Activated CD4-positive, alpha-beta T cell treated with anti-CD3 and anti-CD28 coated beads, Interleukin-2, amount 10 ng/mL, durations not matched to agents 7 days and 5 days (primary cell): ENCODE data around the gene MTOR. TPM values are rescaled to one million over a fixed set of nuclear protein-coding genes. Genes with fewer than 3 reads are reported as not detected.
"Not testable (repeated sequence)": the region's sequence is repeated elsewhere in the genome, so short reads cannot be mapped to it uniquely, and the experiment has no call there.

ENCODE experiments used
- CTCF ChIA-PET: fragments of 350-600 bp; sonication (Branson Sonifier 250); formaldehyde crosslinking; loops from one replicate; lab custom pipeline; 2021; ENCODE audit warnings: antibody characterized with exemption; lab: Charles Lee
- POLR2A ChIA-PET: fragments of 350-600 bp; sonication (Branson Sonifier 250); formaldehyde crosslinking; loops from one replicate; lab custom pipeline; 2021; ENCODE audit warnings: antibody characterized with exemption; lab: Charles Lee
- DNase-seq: peaks from one replicate; pipeline ENCODE4 v3.0.0-alpha.2; 2020
- H3K27ac Mint-ChIP-seq: one replicate; pipeline ENCODE4 v1.8.0; 2021; ENCODE audit warnings: mild to moderate bottlenecking, moderate library complexity, mixed read lengths
- H3K27me3 Mint-ChIP-seq: one replicate; pipeline ENCODE4 v1.8.0; 2021; ENCODE audit warnings: mixed read lengths
- H3K36me3 Mint-ChIP-seq: one replicate; pipeline ENCODE4 v1.8.0; 2021; ENCODE audit warnings: low read depth, mixed read lengths
- H3K4me1 Mint-ChIP-seq: one replicate; pipeline ENCODE4 v1.8.0; 2021; ENCODE audit warnings: mixed read lengths
- H3K4me3 Mint-ChIP-seq: one replicate; pipeline ENCODE4 v1.8.0; 2021; ENCODE audit warnings: mild to moderate bottlenecking, moderate library complexity, mixed read lengths
- H3K9me3 Mint-ChIP-seq: one replicate; pipeline ENCODE4 v1.8.0; 2021; ENCODE audit warnings: mixed read lengths
- total RNA-seq, 2 experiments: library from RNA; stranded (reverse); gene quantifications; one replicate each; pipeline ENCODE4 v1.2.3, GENCODE V29; 2021

MTOR gene
- total RNA-seq, 2 experiments from 2014 or later: 49.2 to 57.2 TPM

DNA sequence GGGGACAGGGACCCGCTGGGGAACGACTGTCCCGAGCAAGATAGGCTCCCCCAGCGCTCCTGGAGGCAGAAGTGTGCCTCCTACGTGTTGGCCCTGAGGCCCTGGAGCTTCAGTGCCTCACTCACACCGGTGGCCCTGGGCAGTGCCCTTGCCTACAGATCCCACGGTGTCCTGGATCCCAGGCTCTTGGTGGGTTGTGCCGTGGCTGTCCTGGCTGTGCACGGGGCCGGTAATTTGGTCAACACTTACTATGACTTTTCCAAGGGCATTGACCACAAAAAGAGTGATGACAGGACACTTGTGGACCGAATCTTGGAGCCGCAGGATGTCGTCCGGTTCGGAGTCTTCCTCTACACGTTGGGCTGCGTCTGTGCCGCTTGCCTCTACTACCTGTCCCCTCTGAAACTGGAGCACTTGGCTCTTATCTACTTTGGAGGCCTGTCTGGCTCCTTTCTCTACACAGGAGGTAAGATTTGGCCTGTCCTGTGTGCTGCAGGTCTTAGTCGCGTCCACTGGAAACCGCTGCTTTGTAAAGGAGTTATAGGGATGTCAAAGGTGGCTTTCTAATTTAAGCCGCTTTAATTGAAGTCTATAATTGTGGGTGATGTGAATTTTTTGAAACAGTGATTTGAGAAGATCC is 11.4 kb upstream of the MTOR start:
- H3K36me3 Mint-ChIP-seq: peaks cover 38% of the 10 kb centered on the region
- no peaks in the 10 kb centered on the region for H3K27me3 Mint-ChIP-seq
- CTCF ChIA-PET: interaction anchor here (1.2 kb wide), 2 partner anchors 11 to 19 kb away, joined by 3 to 4 read pairs; partner anchors contain the start of gene MTOR
- H3K9me3 Mint-ChIP-seq: no peaks in the 10 kb centered on the region
- DNase-seq: no peak
- H3K27ac Mint-ChIP-seq: peak overlapping the region; percentile 88
- H3K4me3 Mint-ChIP-seq: peak overlapping the region; percentile 82
- POLR2A ChIA-PET: interaction anchor here (0.6 kb wide), 1 partner anchor 19 kb away, joined by 4 read pairs; no protein-coding TSS in a partner anchor
- peaks cover 32% of the 10 kb centered on the region for H3K4me1 Mint-ChIP-seq

DNA sequence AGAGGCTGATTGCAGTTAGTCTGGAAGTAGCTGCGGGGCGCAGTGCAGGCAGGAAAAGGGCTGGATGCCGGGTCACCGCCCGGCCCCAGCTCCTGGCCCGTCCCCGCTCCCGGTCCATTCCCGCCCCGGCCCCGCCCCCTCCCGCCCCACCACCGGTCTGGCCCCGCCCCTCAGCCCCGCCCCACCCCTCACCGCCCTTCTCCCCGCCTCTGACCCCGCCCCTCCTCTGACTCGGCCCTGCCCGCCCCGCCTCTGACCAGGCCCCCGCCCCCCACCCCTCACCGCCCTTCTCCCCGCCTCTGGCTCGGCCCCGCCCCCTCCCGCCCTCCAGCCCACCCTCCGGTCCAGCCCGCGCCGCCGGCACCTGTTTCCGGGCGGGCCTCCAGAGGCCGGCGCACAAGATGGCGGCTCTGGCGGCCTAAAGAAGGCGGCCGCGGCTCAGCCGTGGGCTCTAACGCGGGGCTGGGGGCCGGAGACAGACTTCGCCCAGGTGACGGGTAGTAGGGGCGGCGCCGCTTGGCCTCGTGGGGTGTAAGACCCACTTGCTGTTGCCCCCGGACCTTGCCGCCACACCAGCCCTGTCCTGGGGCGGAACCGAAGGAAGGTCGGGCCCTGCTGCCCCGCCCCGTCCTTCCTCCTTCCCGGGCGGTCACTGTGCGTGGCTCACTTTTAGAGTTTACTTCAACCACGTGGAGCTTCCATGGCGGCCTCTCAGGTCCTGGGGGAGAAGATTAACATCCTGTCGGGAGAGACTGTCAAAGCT is 10.7 kb upstream of the MTOR start, which contains the start of gene UBIAD1:
TSS of gene UBIAD1 (plus strand) at position 367 of the 763 bp plus-strand sequence. CDS start at position 701, 334 bp downstream.
- ChIA-PET POLR2A (interaction anchor here (0.6 kb wide), 3 partner anchors 10 to 746 kb away, joined by 3 to 10 read pairs (median 4); partner anchors contain the start of genes MIIP and MTOR), CTCF (interaction anchor here (1.2 kb wide), 2 partner anchors 11 to 18 kb away, joined by 3 to 4 read pairs; partner anchors contain the start of gene MTOR)
- Mint-ChIP-seq H3K27me3 (no peaks in the 10 kb centered on the region), H3K4me1 (peaks cover 26% of the 10 kb centered on the region), H3K36me3 (peaks cover 31% of the 10 kb centered on the region), H3K27ac (peak within 1 kb of the TSS; percentile 88), H3K9me3 (no peaks in the 10 kb centered on the region), H3K4me3 (peak within 1 kb of the TSS; percentile 82)
- peak; percentile 87 for DNase-seq

DNA sequence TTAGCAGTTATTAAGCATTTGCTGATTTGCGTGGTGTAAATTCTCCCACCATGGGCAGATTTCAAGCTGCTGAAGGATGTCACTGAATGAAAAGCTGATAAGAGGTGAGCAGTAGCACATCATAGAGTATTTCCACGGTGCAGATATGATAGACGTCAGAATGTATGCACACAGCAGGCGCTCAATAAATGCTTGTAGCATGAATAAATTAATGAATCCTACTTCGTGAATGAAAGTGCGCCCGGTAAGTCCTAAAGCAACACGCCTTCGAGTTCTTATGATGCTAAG is 10.1 kb upstream of the MTOR start:
- no peaks in the 10 kb centered on the region for H3K27me3 Mint-ChIP-seq
- ChIA-PET POLR2A (interaction anchor here (0.6 kb wide), 2 partner anchors 10 to 747 kb away, joined by 3 to 10 read pairs; partner anchors contain the start of genes MIIP and MTOR), CTCF (interaction anchor here (1.2 kb wide), 2 partner anchors 10 to 18 kb away, joined by 3 to 4 read pairs; partner anchors contain the start of gene MTOR)
- peak overlapping the region; percentile 60 for H3K27ac Mint-ChIP-seq
- peaks cover 22% of the 10 kb centered on the region for H3K4me1 Mint-ChIP-seq
- no peaks in the 10 kb centered on the region for H3K9me3 Mint-ChIP-seq
- H3K4me3 Mint-ChIP-seq: peak overlapping the region; percentile 59
- peaks cover 27% of the 10 kb centered on the region for H3K36me3 Mint-ChIP-seq
- no peak for DNase-seq

DNA sequence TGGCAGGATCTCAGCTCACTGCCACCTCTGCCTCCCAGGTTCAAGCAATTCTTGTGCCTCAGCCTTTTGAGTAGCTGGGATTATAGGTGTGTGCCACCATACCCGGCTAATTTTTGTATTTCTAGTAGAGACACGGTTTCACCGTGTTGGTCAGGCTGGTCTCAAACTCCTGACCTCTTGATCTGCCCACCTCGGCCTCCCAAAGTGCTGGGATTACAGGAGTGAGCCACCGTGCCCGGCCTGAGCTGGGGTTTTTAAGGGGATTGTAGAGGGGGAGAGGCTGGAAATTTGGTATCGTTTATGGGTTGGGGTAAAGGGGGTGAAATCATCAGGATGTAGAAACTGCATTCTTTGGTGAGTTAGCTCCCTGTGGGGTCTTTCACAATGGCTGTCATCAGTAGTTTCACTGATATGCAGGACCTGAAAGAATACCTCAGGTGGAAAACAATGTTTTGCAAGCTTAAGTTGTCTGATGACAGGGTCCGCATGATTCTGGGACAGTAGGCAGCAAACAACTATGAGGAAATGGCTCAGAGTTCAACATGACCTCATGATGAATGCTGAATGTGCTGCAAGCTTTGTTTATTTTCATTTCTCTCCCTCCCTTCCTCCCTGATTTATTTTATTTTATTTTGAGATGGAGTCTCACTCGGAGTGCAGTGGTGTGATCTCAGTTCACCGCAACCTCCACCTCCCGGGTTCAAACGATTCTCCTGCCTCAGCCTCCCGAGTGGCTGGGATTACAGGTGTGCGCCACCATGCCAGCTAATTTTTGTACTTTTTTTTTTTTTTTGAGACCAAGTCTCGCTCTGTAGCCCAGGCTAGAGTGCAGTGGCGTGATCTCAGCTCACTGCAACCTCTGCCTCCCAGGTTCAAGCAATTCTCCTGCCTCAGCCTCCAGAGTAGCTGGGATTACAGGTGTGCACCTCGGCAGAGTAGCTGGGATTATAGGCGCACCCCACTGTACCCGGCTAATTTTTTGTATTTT is 5.3 kb upstream of the MTOR start:
- H3K36me3 Mint-ChIP-seq, H3K9me3 Mint-ChIP-seq, H3K27ac Mint-ChIP-seq, POLR2A ChIA-PET, H3K27me3 Mint-ChIP-seq, DNase-seq, H3K4me3 Mint-ChIP-seq: not testable (repeated sequence)
- CTCF ChIA-PET: interaction anchor here (0.6 to 1.6 kb wide), 3 partner anchors 11 to 41 kb away, joined by 4 to 8 read pairs (median 4); no protein-coding TSS in a partner anchor
- H3K4me1 Mint-ChIP-seq: peaks cover 13% of the 10 kb centered on the region

DNA sequence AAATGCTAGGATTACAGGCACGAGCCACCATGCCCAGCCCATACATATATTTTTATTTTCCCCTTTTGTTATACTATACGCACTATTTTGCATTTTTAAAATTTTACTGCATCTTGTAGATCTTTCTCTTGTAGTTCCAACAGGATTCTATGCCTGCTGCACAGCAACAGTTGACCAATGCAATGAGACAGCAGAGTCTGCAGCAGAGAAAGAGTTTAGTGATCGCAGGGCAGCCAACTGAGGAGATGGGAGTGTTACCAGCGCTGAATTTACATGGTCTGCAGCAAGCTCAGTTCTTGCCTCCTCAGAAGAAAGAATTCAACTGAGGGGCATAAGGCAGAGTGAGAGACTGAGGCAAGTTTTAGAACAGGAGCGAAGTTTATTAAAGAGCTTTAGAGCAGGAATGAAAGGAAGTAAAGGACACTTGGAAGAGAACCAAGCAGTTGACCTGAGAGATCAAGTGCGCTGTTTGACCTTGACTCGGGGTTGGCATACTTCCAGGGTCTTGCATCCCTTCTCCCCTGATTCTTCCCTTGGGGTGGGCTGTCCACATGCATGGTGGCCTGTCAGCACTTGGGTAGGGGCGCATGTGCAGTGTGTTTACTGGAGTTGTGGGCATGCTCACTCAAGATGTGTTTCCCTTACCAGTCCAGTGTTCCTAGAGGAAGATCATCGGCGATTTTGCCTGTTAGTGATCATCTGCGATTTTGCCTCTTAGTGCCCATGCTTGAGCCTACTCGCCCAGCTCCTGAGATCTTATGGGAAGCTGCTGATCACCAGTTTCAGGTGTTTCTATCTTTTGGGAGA is 4.1 kb upstream of the MTOR start:
- Mint-ChIP-seq H3K4me1 (peaks cover 12% of the 10 kb centered on the region), H3K36me3 (no peaks in the 10 kb centered on the region), H3K27me3 (no peaks in the 10 kb centered on the region), H3K4me3 (no peak overlapping the region), H3K9me3 (no peaks in the 10 kb centered on the region), H3K27ac (no peak overlapping the region)
- DNase-seq: no peak
- POLR2A ChIA-PET: no interaction called here
- CTCF ChIA-PET: interaction anchor here (0.6 to 1.6 kb wide), 3 partner anchors 12 to 57 kb away, joined by 3 to 4 read pairs (median 3); no protein-coding TSS in a partner anchor

DNA sequence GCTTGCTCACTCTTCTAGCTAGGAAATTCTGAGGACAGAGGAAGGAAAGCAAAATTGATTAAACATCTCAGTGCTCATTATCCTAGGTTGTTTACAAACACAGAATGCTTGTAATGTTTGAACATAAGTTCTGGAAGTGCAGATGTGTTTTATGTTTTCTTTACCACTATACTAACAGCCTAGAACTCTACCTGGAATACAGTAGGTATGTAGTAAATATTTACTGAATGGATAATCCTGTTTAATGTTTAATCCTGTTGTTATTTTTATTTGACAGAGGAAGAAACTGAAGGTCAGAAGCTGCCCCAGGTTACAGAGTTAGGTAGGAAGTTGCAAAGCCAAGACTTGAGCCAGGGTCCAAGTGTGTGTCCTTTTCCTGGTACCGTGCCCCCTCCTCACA is 6.1 kb downstream of the MTOR start:
- Mint-ChIP-seq H3K4me1 (peaks cover under 1% of the 10 kb centered on the region), H3K27ac (no peak overlapping the region), H3K27me3 (no peaks in the 10 kb centered on the region), H3K36me3 (peaks cover 54% of the 10 kb centered on the region), H3K4me3 (no peak overlapping the region), H3K9me3 (no peaks in the 10 kb centered on the region)
- ChIA-PET POLR2A (no interaction called here), CTCF (no interaction called here)
- DNase-seq: no peak

DNA sequence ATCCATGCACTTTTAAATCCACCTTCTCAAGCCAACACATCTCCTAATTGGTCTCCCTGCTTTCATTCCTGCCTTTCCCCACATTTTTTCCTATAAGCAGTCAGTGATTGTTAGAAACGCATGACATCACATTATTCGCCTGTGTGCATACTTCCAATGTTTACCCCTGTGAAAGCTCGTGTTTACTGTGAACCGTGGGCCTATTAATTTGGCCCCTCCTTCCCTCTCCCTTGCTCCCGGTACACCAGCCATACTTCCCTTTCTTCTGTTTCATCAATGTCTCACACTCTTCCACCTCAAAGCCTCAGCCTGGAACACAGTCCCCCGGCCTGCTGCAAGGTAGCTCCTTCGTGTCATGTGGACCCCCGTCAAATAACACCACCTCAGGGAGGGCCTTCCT is 9.1 kb downstream of the MTOR start:
- Mint-ChIP-seq H3K4me3 (no peak overlapping the region), H3K27ac (no peak overlapping the region), H3K27me3 (no peaks in the 10 kb centered on the region), H3K4me1 (no peaks in the 10 kb centered on the region), H3K36me3 (peaks cover 56% of the 10 kb centered on the region), H3K9me3 (no peaks in the 10 kb centered on the region)
- CTCF ChIA-PET: interaction anchor here (0.9 to 2.0 kb wide), 3 partner anchors 9 to 216 kb away, joined by 3 to 10 read pairs (median 5); partner anchors contain the start of gene MTOR
- DNase-seq: no peak
- POLR2A ChIA-PET: no interaction called here

DNA sequence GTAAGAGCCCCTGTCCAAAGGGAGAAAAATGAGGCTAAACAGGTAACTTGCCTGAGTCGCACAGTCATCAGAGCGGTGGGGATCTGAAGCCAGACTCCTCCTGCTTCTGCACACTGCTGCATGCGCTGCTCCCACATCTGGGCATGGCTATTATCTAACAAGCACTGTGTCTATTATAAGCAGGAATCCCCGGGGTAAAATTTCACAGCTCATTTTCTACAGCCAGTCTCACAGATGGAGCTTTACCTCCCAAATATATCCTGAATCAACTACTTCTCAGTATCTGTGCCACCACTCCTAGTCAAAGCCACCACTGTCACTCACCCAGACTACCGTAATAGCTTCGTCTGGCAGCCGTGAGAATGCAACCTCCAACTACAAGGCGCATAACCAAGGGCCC is 9.8 kb downstream of the MTOR start:
- Mint-ChIP-seq H3K36me3 (peaks cover 53% of the 10 kb centered on the region), H3K4me1 (no peaks in the 10 kb centered on the region), H3K4me3 (no peak overlapping the region), H3K27me3 (no peaks in the 10 kb centered on the region), H3K27ac (no peak overlapping the region), H3K9me3 (no peaks in the 10 kb centered on the region)
- DNase-seq: no peak
- ChIA-PET CTCF (interaction anchor here (0.9 kb wide), 1 partner anchor 215 kb away, joined by 3 read pairs; no protein-coding TSS in a partner anchor), POLR2A (no interaction called here)

DNA sequence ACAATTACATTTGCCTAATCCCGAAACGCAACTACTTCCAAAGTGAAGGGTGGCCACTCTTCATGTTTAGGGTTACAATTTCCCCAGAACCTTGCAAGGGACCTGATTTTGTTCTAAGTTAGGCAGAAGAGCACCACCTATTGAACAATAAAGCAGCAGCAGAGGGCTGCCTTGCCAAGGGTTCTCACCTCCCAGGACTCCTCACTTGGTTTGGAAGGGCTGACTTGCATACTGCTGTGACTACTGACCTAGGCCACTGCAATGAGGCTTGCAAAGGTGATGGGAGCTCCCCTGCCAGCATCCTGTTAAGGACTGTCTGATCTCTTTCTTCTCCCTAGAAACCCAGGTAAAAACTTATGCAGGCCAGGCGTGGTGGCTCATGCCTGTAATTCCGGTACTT is 14.2 kb downstream of the MTOR start:
- ChIA-PET CTCF (no interaction called here), POLR2A (no interaction called here)

DNA sequence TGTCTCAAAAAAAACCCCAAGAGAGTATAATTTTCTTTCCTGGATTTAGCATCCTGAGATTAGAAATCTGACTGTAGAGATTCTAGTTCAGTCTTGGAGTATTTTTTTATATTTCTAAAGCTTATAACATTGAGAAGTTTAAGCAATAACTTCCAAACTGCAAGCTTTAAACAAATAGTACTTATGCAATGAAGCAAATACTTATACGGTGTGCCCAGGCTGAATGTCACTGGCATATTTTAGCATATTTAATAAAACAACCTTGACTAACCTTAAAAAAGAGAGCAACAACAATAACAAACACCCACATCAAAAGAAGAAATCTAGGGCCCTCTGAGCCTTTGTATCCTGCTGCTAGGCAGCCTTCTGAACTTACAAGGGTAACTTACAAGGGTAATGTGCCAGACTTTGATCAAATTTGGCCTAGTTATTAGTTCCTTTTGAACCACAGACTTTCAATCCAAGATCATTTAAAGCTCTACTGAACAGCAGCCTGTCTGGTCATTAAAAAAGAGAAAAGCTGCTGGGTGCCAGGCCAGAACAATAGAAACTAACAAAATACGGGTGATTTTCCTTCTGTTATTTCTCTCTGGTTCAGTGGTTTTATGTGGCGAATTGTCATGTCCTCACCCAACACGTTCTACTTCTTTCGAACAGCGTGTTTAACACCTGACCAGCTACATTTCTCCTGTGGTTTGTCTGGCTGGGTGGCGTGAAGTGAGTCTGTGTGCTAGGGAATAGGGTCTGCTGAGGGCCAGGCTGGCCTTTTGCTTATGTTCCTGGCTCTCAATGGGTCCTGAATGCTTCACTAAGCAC is 16.2 kb downstream of the MTOR start:
- POLR2A ChIA-PET: no interaction called here
- Mint-ChIP-seq H3K9me3 (no peaks in the 10 kb centered on the region), H3K4me3 (no peak overlapping the region), H3K27ac (peak overlapping the region; percentile 43), H3K4me1 (peaks cover 10% of the 10 kb centered on the region), H3K36me3 (peaks cover 44% of the 10 kb centered on the region), H3K27me3 (no peaks in the 10 kb centered on the region)
- CTCF ChIA-PET: interaction anchor here (1.0 to 2.0 kb wide), 2 partner anchors 17 to 34 kb away, joined by 3 to 4 read pairs; no protein-coding TSS in a partner anchor
- DNase-seq: no peak

More for the DNA sequence above, 14.2 kb downstream of the MTOR start:
- no peak for DNase-seq
- Mint-ChIP-seq H3K36me3 (peaks cover 47% of the 10 kb centered on the region), H3K27ac (no peak overlapping the region), H3K4me3 (no peak overlapping the region), H3K9me3 (no peaks in the 10 kb centered on the region), H3K4me1 (peaks cover 7% of the 10 kb centered on the region), H3K27me3 (no peaks in the 10 kb centered on the region)

DNA sequence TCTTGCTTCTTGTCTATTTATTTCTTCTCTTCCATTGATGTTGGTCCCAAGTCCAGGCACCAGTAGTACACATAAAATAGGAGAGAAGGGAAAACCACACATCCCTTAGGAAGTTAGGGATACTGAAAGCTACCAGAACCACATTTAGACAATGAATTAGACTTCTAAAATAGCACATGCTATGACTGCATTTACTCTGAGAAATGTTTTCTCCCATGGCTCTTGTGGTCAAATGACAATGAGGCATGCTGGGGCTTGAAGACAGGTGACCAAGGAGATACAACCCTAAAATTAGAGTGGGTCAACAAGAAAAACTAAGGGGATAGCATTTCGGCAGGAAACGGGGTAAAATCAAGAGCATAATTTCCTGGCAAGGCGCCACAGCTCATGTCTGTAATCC is 17.1 kb downstream of the MTOR start:
- DNase-seq: no peak
- Mint-ChIP-seq H3K4me3 (no peak overlapping the region), H3K27ac (peak overlapping the region; percentile 21), H3K36me3 (peaks cover 40% of the 10 kb centered on the region), H3K27me3 (no peaks in the 10 kb centered on the region), H3K9me3 (no peaks in the 10 kb centered on the region), H3K4me1 (peaks cover 10% of the 10 kb centered on the region)
- POLR2A ChIA-PET: no interaction called here
- CTCF ChIA-PET: no interaction called here
